Activated T-helper 1 cell treated with anti-CD3 and anti-CD28 coated beads, Interleukin-12 subunit alpha, Interleukin-12 subunit beta, Interleukin-2, Interleukin-4 antibody, amounts not matched to agents 30 ng/mL and 10 ng/mL and 1 ng/mL, durations not matched to agents 14 hours and 24 hours and 36 hours (primary cell): ENCODE measurements around the gene FURIN. TPM values are rescaled to one million over a fixed set of nuclear protein-coding genes. Genes with fewer than 3 reads are reported as not detected.
A peak's percentile ranks its signal among the peaks of the same experiment; 100 is the strongest.
"Not testable (repeated sequence)": the region's sequence is repeated elsewhere in the genome, so short reads cannot be mapped to it uniquely, and the experiment has no call there.

Source experiments
- DNase-seq: peaks from one replicate; pipeline ENCODE4 v3.0.0; 2021; ENCODE audit warnings: low spot score
- H3K27ac Mint-ChIP-seq: one replicate; pipeline ENCODE4 v1.8.0; 2021; ENCODE audit warnings: mild to moderate bottlenecking, mixed read lengths
- H3K27me3 Mint-ChIP-seq: one replicate; pipeline ENCODE4 v1.8.0; 2022; ENCODE audit warnings: mild to moderate bottlenecking, moderate library complexity, mixed read lengths; ENCODE audit not compliant: insufficient read depth
- H3K36me3 Mint-ChIP-seq: one replicate; pipeline ENCODE4 v1.8.0; 2021; ENCODE audit warnings: low read depth, mixed read lengths
- H3K4me1 Mint-ChIP-seq: one replicate; pipeline ENCODE4 v1.8.0; 2021; ENCODE audit warnings: low read depth, mixed read lengths
- H3K4me3 Mint-ChIP-seq: one replicate; pipeline ENCODE4 v1.8.0; 2021; ENCODE audit warnings: mild to moderate bottlenecking, moderate library complexity, mixed read lengths
- H3K9me3 Mint-ChIP-seq: one replicate; pipeline ENCODE4 v1.8.0; 2021; ENCODE audit warnings: mixed read lengths
- intact Hi-C: fragments of 100-400 bp; cut with micrococcal nuclease; formaldehyde crosslinking; loops from one replicate; pipeline ENCODE4 v1.15.1; 2024
- total RNA-seq: library from RNA; stranded (reverse); gene quantifications from 2 replicates; pipeline ENCODE4 v1.2.3, GENCODE V29; 2022

FURIN gene
- total RNA-seq, 1 donor from 2014 or later, result 530 TPM

DNA sequence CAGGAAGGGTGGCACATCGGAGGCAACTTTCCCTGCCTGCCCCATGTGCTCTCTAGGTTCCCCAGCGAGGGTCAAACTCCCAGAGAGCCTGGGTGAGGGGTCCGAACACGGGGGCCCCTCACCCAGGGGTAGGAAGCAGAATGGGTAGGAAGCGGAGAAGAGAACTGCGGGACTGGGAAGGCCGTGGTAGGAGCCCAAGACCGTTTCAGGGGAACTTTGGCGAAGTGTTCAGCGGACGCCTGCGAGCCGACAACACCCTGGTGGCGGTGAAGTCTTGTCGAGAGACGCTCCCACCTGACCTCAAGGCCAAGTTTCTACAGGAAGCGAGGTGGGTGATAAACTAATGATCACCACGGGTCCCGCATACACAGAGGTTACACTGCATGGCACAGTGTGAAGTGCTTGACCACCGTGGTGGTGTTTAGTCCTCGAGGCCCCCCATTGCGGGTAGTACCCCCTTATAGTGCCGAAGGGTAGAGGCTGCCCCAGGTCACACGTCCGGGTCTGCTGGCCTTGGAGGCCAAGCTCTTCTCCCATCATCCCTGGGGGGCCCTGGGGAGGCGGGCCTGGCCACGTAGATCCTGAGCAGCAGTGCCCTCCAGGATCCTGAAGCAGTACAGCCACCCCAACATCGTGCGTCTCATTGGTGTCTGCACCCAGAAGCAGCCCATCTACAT, 24.2 kb downstream of the FURIN start:
- Mint-ChIP-seq H3K9me3 (no peaks in the 10 kb centered on the region), H3K27me3 (no peaks in the 10 kb centered on the region), H3K27ac (no peak overlapping the region), H3K4me1 (peaks cover 8% of the 10 kb centered on the region), H3K36me3 (peaks cover 43% of the 10 kb centered on the region), H3K4me3 (no peak overlapping the region)
- DNase-seq, result no peak
- intact Hi-C loops, result no loop called here

DNA sequence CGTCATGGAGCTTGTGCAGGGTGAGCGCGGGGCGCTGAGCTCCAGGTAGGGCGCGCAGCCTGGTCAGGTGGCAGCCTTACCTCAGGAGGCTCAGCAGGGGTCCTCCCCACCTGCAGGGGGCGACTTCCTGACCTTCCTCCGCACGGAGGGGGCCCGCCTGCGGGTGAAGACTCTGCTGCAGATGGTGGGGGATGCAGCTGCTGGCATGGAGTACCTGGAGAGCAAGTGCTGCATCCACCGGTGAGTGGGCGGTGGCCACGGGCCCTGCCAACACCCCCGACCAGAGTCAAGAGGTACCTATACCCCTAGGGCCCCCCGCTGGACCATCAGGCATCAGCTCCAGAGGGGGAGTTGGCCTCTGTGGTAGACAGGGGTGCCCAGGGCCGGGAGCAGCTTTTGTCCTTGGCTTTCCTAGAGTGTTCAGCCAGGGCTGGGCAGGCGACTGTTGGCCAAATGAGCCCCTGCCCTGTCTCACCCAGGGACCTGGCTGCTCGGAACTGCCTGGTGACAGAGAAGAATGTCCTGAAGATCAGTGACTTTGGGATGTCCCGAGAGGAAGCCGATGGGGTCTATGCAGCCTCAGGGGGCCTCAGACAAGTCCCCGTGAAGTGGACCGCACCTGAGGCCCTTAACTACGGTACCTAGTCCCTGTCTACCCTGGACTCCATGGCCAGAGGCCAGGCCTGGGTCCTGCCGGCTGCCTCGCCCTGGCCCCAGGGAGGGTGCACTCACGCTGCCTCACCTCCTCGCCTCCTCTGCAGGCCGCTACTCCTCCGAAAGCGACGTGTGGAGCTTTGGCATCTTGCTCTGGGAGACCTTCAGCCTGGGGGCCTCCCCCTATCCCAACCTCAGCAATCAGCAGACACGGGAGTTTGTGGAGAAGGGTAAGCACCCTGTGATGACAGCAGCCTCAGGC, 25.0 kb downstream of the FURIN start:
- no peaks in the 10 kb centered on the region for H3K27me3 Mint-ChIP-seq
- no peaks in the 10 kb centered on the region for H3K9me3 Mint-ChIP-seq
- intact Hi-C loops, result no loop called here
- H3K4me1 Mint-ChIP-seq, result peaks cover 1% of the 10 kb centered on the region
- DNase-seq, result no peak
- H3K27ac Mint-ChIP-seq, result no peak overlapping the region
- no peak overlapping the region for H3K4me3 Mint-ChIP-seq
- H3K36me3 Mint-ChIP-seq, result peaks cover 40% of the 10 kb centered on the region

DNA sequence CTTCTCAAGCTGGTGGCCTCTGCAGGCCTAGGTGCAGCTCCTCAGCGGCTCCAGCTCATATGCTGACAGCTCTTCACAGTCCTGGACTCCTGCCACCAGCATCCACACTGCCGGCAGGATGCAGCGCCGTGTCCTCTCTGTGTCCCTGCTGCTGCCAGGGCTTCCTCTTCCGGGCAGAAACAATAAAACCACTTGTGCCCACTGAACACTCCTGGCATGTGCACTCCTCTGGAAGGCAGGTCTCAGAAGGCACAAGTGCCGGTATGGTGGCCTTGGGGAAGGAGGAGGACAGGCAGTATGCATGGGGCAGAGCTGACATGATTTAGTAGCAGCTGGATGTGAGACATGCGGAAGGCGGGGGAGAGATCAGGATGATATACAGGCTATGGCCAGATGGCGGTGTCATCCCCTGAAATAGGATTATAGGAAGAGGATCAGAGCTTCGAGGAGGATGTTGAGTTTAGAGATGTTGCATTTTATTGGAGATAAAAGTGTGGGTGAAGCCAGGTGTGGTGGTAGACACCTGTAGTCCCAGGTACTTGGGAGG, 27.3 kb downstream of the FURIN start:
- no peak for DNase-seq
- peaks cover 38% of the 10 kb centered on the region for H3K36me3 Mint-ChIP-seq
- H3K9me3 Mint-ChIP-seq, result no peaks in the 10 kb centered on the region
- intact Hi-C loops, result no loop called here
- H3K4me3 Mint-ChIP-seq, result no peak overlapping the region
- H3K27ac Mint-ChIP-seq, result no peak overlapping the region
- no peaks in the 10 kb centered on the region for H3K27me3 Mint-ChIP-seq
- H3K4me1 Mint-ChIP-seq, result peaks cover 7% of the 10 kb centered on the region

GRCh38 chr15:90897131-90897655, 28.8 kb downstream of the FURIN start:
- H3K27me3 Mint-ChIP-seq, DNase-seq, intact Hi-C loops, H3K4me3 Mint-ChIP-seq, H3K9me3 Mint-ChIP-seq, H3K27ac Mint-ChIP-seq: not testable (repeated sequence)
- peaks cover 19% of the 10 kb centered on the region for H3K4me1 Mint-ChIP-seq
- peaks cover 33% of the 10 kb centered on the region for H3K36me3 Mint-ChIP-seq

DNA sequence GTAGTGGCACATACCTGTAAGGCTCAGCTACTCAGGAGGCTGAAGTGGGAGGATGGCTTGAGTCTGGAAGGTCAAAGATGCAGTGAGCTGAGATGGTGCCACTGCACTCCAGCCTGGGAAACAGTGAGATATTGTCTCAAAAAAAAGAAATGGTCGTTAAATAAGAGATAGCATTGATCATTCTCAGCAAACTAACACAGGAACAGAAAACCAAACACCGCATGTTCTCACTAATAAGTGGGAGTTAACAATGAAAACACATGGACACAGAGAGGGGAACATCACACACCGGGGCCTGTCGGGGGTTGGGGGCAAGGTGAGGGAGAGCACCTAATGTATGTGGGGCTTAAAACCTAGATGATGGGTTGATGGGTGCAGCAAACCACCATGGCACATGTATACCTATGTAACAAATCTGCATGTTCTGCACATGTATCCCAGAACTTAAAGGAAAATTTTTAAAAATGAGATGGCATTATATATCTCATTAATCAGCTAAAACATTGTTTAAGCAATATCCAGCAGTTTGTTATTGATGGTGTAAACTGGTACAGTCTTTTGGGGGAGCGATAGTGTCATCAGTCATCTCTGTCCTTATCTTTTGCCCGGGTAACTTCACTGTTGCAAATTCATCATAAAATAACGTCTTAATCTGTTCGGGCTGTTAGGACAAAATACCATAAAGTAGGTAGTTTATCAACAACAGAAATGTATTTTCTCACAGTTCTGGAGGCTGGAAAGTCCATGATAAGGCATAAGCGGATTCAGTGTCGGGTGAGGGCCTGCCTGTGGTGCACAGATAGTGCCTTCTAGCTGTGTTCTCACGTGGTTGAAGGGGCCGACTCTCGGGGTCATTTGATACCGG, 33.0 kb downstream of the FURIN start:
- peak overlapping the region; percentile 79 for H3K4me3 Mint-ChIP-seq
- intact Hi-C loops, result loop anchor here (1.0 to 2.0 kb wide), 2 partner anchors 21 to 53 kb away; partner anchors contain the start of gene RCCD1
- no peaks in the 10 kb centered on the region for H3K9me3 Mint-ChIP-seq
- peaks cover 34% of the 10 kb centered on the region for H3K36me3 Mint-ChIP-seq
- DNase-seq, result no peak
- H3K27ac Mint-ChIP-seq, result peak overlapping the region; percentile 82
- H3K27me3 Mint-ChIP-seq, result no peaks in the 10 kb centered on the region
- peaks cover 42% of the 10 kb centered on the region for H3K4me1 Mint-ChIP-seq

GRCh38 chr15:90902040-90902839, 33.9 kb downstream of the FURIN start:
- peak; percentile 69 for DNase-seq
- Mint-ChIP-seq H3K27me3 (no peaks in the 10 kb centered on the region), H3K9me3 (no peaks in the 10 kb centered on the region), H3K27ac (peak overlapping the region; percentile 82), H3K4me3 (peak overlapping the region; percentile 79), H3K4me1 (peaks cover 44% of the 10 kb centered on the region), H3K36me3 (peaks cover 33% of the 10 kb centered on the region)
- intact Hi-C loops, result loop anchor here (1.0 to 2.0 kb wide), 2 partner anchors 21 to 52 kb away; partner anchors contain the start of gene RCCD1

DNA sequence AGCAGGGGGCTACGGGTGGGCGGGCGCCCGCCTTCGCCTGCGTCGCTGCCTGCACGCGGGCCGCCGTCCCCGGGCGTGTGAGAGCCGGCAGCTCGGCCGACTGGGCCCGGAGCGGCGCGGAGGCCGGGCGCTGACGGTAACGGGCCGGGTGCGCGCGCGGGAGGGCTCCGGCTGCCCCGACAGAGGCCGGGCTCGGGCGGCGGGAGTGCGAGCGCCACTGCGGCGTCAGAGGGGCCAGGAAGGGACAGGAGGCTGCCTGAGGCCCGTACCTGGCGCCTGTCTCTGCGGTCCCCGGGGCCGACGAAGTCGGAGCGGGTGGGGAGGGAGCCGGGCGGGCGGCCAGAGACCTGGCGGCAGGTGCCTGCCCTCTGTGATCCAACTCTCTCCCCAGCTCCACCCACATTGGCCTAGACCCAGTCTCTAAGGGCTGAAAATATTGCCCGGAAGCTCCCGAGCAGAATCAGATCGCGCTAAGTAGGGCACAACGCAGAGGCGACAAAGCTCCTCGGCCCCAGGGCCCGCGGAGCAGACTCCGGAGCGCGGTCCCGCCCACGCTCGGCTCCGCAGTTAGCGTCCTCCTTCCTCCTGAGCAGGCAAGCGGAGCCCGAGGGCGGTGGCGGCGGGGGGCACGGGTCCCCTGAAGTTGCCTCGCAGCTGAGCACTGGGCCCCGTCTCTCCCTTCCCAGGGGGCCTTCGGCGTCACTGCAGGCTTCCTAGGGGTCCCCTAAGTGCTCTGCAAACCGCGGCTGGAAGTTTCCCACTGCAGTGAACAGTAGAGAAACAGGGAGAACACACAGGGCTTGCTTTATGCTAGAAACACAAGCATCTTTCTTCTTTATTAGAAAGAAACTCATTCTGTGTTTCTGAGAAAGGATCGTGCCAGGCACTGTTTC, 34.7 kb downstream of the FURIN start, which contains the start of gene MAN2A2:
TSS of gene MAN2A2 (plus strand) at position 463 of the 893 bp plus-strand sequence. CDS start 906 bp downstream, outside the sequence.
- H3K4me3 Mint-ChIP-seq, result peak within 1 kb of the TSS; percentile 90
- H3K27me3 Mint-ChIP-seq, result no peaks in the 10 kb centered on the region
- peaks cover 35% of the 10 kb centered on the region for H3K36me3 Mint-ChIP-seq
- intact Hi-C loops, result loop anchor here (1.0 to 2.0 kb wide), 6 partner anchors 20 to 255 kb away; partner anchors contain the start of gene RCCD1
- peaks cover 48% of the 10 kb centered on the region for H3K4me1 Mint-ChIP-seq
- peak; percentile 72 for DNase-seq
- H3K9me3 Mint-ChIP-seq, result no peaks in the 10 kb centered on the region
- H3K27ac Mint-ChIP-seq, result peak within 1 kb of the TSS; percentile 88

GRCh38 chr15:90903733-90904536, 35.5 kb downstream of the FURIN start:
- Mint-ChIP-seq H3K27ac (peak overlapping the region; percentile 88), H3K27me3 (no peaks in the 10 kb centered on the region), H3K4me1 (peaks cover 48% of the 10 kb centered on the region), H3K4me3 (peak overlapping the region; percentile 90), H3K36me3 (peaks cover 35% of the 10 kb centered on the region), H3K9me3 (no peaks in the 10 kb centered on the region)
- intact Hi-C loops, result loop anchor here (1.0 to 2.0 kb wide), 5 partner anchors 19 to 256 kb away; no protein-coding TSS in a partner anchor
- DNase-seq, result no peak

DNA sequence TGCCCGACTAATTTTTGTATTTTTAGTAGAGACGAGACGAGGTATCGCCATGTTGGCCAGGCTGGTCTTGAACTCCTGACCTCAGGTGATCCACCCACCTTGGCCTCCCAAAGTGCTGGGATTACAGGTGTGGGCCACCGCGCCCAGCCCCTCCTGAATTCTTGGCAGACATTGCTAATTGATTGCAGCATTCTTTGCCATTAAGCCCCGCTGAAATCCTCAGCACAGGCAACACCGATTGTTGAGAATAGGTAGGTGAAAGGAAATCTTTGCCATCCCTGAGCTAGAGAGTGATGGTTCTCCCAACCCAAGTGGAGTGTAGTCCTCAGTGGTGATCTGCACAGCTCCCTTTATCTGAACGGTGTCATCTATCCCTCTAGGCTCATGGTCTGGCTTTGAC, 36.4 kb downstream of the FURIN start:
- peak overlapping the region; percentile 49 for H3K4me3 Mint-ChIP-seq
- no peaks in the 10 kb centered on the region for H3K27me3 Mint-ChIP-seq
- peaks cover 39% of the 10 kb centered on the region for H3K36me3 Mint-ChIP-seq
- no peak for DNase-seq
- intact Hi-C loops, result no loop called here
- H3K27ac Mint-ChIP-seq, result peak overlapping the region; percentile 23
- H3K9me3 Mint-ChIP-seq, result no peaks in the 10 kb centered on the region
- peaks cover 48% of the 10 kb centered on the region for H3K4me1 Mint-ChIP-seq
